Left kidney (tissue), 2 donors: ENCODE results near the gene KCNH6. TPM values are rescaled to one million over a fixed set of nuclear protein-coding genes. Genes with fewer than 3 reads are reported as not detected.

ENCODE experiments used
- DNase-seq: peaks from one replicate; pipeline ENCODE4 v3.0.0-alpha.2; 2013
- polyA plus RNA-seq: library from polyadenylated mRNA; unstranded; fragments of 120-200 nt; gene quantifications from one replicate; pipeline ENCODE4 v1.2.1, GENCODE V29; 2013; ENCODE audit not compliant: insufficient read length

The KCNH6 gene
- polyA plus RNA-seq, 1 donor, result 2.2 TPM

- no peak for DNase-seq
Observed at GRCh38 chr17:63555500-63556156, 32.5 kb downstream of the KCNH6 start.

GRCh38 chr17:63557416-63557815, 34.3 kb downstream of the KCNH6 start:
- DNase-seq, result no peak

GRCh38 chr17:63558441-63558840, 35.3 kb downstream of the KCNH6 start:
- no peak for DNase-seq

GRCh38 chr17:63561819-63562218, 38.7 kb downstream of the KCNH6 start:
- DNase-seq, result no peak

- DNase-seq, result no peak
Observed at GRCh38 chr17:63563339-63563738, 40.2 kb downstream of the KCNH6 start.

- DNase-seq, result no peak
Observed at GRCh38 chr17:63564562-63564961, 41.4 kb downstream of the KCNH6 start.

- no peak for DNase-seq
Observed at GRCh38 chr17:63567229-63567628, 44.1 kb downstream of the KCNH6 start.

- DNase-seq, result no peak
Observed at GRCh38 chr17:63568563-63568962, 45.4 kb downstream of the KCNH6 start.

GRCh38 chr17:63571632-63572310, 48.6 kb downstream of the KCNH6 start:
- DNase-seq, result no peak

GRCh38 chr17:63573634-63574033, 50.5 kb downstream of the KCNH6 start:
- no peak for DNase-seq

- no peak for DNase-seq
Observed at GRCh38 chr17:63578027-63578768, 55.0 kb downstream of the KCNH6 start.

GRCh38 chr17:63578769-63579111, 55.6 kb downstream of the KCNH6 start:
- DNase-seq, result no peak

GRCh38 chr17:63579633-63580032, 56.5 kb downstream of the KCNH6 start:
- DNase-seq, result no peak

GRCh38 chr17:63587770-63588169, 64.6 kb downstream of the KCNH6 start:
- no peak for DNase-seq

- DNase-seq, result no peak
Observed at GRCh38 chr17:63588797-63589196, 65.6 kb downstream of the KCNH6 start.

- no peak for DNase-seq
Observed at GRCh38 chr17:63589646-63590045, 66.5 kb downstream of the KCNH6 start.

- DNase-seq, result no peak
Observed at GRCh38 chr17:63592797-63593196, 69.6 kb downstream of the KCNH6 start.

GRCh38 chr17:63595132-63595531, 72.0 kb downstream of the KCNH6 start:
- DNase-seq, result no peak

Other genes starting within 250 kb of the KCNH6 start
- gene CYB561, start 77.1 kb upstream of the KCNH6 start, polyA plus RNA-seq, result 24.7 TPM
- 15.5 TPM for gene ACE, start 46.3 kb upstream of the KCNH6 start, polyA plus RNA-seq
- 117 TPM for gene DCAF7, start 27.1 kb downstream of the KCNH6 start, polyA plus RNA-seq
- 26.1 TPM for gene TACO1, start 77.5 kb downstream of the KCNH6 start, polyA plus RNA-seq
- 33.8 TPM for gene MAP3K3, start 99.1 kb downstream of the KCNH6 start, polyA plus RNA-seq
- 22.9 TPM for gene LIMD2, start 176.8 kb downstream of the KCNH6 start, polyA plus RNA-seq
- 92.9 TPM for gene STRADA, start 218.4 kb downstream of the KCNH6 start, polyA plus RNA-seq